Tibial nerve (tissue), 4 donors: ENCODE data around the gene AUTS2.

ENCODE experiments used
- CTCF ChIP-seq, 5 experiments: fragments of 200-600 bp in 3 of 5; fragments of 450-650 bp in 2 of 5; sonication (generic) in 3 of 5; IDR thresholded peaks; one replicate each; pipeline ENCODE4 v1.5.1; 2016 to 2019; ENCODE audit warnings: antibody characterized with exemption in 5 of 5, mild to moderate bottlenecking in 3 of 5, moderate library complexity in 2 of 5
- EP300 ChIP-seq, 2 donors: sonication (generic); formaldehyde crosslinking; IDR thresholded peaks; one replicate each; pipeline ENCODE4 v1.6.1; 2017; ENCODE audit warnings: antibody characterized with exemption in 2 of 2, mild to moderate bottlenecking in 1 of 2

- TF ChIP-seq CTCF (IDR thresholded peaks at IDR 0.05) = no peak
- TF ChIP-seq EP300 (IDR thresholded peaks at IDR 0.05) = no peak
These were observed 87.0 kb downstream of the AUTS2 start for GRCh38 chr7:69685293-69685631.
